MM.1S (cell line): ENCODE measurements around the gene NCAPD3.

Experiments
- CTCF ChIP-seq: fragments of 300-600 bp; sonication (generic); IDR thresholded peaks from 2 replicates; pipeline ENCODE4 v1.5.1; 2016; ENCODE audit warnings: antibody characterized with exemption, low read length, mixed read lengths
- EZH2 ChIP-seq: fragments of 300-600 bp; sonication (generic); optimal IDR thresholded peaks from 2 replicates; pipeline ENCODE3; 2017; ENCODE audit warnings: low read depth, mild to moderate bottlenecking, antibody characterized with exemption, low read length, mixed read lengths
- EZH2phosphoT487 ChIP-seq: fragments of 300-600 bp; sonication (generic); IDR thresholded peaks from 2 replicates; pipeline ENCODE4 v1.6.1; 2018; ENCODE audit warnings: antibody characterized with exemption, low read length

- TF ChIP-seq CTCF (no peak), EZH2phosphoT487 (no peak), EZH2 (no peak)
These were observed 64.1 kb downstream of the NCAPD3 start for GRCh38 chr11:134159652-134160051.
